Measurements from ENCODE around the gene GPR55.
A peak's percentile ranks its signal among the peaks of the same experiment; 100 is the strongest.

The GPR55 gene

DNA sequence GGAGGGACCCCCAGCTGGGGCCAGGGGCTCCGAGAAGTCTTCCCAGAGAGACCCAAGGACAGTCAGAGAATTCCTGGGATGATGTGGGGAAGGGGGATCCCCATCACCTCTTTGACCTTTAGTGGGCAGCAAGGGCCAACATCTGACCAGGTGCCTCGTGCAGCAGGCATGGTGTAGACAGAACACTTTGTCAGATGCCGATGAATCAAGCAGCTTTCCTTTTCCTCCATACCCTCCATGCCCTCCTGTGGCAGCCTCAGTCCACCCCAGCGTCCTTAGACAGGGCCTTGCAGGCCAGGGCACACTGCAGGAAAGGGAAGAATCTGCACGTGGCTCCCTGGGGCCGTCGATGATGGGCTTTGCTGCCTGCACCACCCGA, 26.3 kb downstream of the GPR55 start:
- no peak for DNase-seq

DNA sequence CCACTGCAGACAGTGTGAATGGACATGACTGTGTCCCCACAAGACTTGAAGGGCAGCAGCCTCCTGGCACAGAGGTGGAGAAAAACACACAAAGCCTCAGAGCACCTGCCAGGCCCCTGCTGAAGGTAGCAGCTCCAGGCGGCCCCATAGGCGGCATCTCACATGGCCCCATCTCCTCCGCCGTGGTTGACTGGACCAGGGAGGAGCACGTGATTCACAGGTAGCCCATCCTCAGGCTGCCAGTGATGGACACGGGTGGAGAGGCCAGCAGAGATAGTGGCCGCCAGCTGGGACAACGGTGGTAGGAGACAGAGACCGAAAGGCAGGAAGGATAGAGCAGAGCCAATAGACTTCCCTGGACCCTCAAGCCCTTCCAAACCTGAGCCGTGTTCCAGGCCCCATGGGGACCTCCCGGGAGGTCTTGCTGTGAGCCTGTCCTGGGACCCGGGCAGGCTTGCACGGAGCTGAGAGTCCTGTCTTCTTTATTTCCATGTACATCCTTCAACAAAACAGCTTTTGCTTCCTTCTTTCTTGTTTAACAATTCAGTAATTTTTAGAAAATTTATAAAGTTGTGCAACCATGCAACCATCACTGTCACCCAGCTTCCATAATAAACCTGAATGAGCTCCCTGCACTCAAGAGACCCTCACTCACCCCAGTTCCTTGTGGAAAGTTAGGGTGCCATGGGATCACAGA, 26.9 kb downstream of the GPR55 start:
- DNase-seq: no peak

DNA sequence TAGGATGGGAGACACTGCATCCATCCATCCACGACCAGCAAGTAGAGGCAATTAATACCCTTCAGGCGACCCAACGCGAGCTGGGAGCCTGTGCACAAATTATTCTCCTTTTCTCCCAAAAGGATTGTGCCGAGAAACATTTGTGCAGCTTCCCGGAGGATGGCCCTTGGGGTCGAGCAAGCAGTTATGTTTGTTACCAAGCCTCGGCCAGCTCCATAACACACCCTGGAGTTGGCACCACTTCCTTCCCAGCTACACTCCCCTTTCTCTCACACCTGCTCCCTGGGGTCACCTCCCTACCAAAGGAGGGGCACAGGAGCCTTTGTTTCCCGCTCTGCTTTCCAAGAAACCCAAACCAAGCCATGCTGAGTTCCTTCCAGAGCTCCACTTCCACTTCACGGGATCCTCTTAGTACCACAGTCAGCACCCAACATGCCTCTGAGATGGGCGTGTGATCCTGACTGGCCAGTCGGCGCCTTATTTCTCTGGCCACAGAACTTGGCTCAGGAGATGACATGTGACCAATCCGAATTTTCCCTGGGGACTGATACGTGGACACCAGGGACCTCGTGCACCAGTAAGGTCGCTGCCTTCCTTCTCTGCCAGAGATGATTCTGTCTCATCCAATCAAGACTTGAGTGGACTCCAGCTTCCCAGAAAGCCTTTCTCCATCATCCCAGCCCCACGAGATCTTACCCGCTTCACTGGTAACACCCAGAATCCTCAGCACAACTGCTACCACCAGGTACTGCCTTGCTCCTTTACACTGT, 28.5 kb downstream of the GPR55 start:
- no peak for DNase-seq

DNA sequence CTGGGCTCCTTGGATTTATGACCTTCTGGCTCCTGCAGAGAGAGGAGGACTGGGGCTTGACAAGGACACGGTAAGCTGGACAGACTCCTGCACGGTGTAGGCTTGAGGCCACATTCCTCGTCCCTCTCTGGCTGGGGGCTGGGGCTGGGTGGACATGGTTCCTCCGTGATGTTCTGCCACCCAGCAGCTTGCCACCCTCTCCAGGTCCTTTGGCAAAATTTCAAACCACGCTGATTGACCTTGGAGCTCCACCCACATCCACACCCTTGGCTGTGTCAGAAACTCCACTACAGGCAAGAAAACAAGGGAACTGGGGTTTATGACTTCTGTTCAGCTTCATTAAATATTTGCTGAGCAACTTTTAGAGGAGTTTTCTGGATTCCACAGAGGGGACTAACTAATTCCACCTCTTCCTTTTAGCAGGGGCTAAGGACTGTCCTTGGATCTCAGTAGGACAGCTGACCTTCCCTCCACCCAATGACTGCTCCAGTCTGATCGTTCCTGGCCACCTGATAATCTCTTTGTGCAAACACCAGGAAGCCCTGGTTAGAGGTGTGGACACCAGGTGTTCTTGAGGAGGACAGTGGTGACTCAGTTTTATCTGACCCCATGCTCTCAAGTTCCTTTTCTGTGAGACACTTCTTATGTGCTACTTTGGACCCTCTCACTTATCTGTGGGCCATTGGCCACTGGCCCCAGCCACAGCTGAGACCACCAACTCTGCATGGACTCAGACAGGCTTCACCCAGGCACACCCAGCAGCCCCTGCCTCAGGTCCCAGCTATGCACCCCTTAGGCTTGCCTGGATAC, 29.3 kb downstream of the GPR55 start:
- no peak for DNase-seq

DNA sequence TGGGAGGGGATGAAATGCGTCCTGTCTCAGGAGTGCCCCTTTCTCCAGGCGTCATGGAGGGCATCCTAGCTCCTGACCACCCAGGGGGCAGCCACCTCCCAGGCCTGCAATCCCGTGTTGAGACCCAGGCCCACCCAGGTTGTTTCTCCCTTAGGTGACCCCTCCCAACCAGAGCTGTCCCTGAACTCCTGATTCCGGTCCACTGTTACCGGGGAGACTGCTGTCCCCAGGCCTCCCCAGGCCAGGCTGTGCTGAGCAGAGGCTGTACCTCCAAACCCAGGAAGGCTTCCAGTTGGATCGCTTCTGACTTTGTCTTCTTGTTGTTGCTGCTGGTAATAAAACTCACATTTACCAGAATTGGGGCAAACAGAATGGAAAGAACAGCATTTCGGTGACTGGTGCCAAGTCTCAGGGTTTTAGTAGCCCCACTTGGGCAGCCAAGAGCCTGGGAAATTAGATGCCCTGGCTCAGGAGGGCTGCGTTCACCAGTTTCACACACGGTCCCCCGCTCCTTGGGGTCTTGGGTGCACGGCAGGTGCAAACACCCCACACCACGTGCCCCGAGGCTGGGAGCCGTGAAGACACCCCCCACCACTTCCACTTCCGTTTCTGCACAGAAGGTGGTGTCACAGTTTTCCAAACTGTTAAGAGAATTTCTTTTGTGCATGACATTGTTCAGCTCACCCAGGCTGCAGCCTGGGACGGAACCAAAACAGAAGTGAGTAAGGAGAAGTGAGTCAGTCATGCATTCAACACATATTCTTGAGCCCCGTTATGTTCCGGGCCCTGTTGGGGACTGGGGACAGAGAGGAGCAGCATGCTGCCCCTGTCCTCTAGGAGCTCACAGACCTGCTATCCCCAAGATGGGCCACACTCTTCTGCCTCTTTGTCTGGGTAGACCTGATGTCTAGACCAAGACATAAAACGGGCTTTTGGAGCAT, 30.9 kb downstream of the GPR55 start:
- peak; percentile 32 for DNase-seq

DNA sequence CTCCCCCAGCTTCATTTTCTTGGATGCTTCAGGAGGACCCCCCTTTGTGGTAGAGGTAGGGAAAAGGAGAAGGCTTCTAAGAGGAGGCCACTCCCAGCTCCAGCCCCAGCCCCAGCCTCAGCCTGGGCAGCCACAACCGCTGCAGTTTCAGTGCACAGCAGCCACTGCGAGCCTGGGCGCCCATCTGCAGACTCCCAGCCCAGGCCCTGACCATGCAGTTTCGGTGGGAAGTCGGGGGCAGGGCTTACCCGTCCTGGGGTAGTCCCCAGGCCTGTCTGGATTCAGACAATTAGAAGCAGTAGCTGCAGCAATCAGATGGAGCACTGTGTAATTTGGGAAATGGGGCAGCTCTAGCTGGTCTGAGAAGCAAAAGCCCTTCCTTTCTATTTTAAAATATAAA, 31.7 kb downstream of the GPR55 start:
- DNase-seq: no peak

DNA sequence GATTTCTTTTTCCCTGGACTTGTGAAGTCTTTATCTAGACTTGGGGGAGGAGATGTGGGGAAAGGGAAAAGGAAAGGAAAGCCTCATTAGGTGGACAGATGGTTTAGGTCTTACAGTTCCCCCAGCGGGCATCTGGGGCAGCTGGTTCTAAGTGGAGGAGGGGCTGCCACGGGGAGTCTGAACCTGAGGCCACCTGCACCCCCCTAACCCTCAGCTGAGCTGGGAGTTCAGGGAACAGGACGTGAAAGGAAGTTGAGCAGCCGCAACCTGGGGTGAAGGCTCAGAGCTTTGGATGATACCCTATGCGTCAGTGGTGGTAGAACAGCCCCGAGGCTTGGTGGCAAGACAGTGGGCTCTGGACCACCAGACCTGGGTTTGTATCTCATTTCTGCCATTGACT, 33.5 kb downstream of the GPR55 start:
- DNase-seq: no peak

DNA sequence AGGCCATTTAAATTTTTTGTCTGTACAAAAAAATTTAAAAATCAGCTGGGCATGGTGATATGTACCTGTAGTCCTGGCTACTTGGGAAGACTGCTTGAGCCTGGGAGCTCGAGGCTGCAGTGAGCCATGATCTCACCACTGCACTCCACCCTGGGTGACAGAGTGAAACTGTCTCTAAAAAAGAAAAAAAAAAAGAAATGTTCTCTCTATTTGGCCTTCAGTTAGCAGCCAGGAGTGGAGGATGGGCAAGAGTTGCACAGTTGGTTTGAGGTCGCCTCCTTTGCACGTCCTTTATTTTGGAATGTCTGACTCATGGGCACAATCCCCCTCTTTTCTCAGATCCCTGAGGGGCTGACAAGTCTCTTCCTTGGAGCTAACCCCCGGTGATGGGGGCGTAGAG, 34.0 kb downstream of the GPR55 start:
- DNase-seq: no peak

DNA sequence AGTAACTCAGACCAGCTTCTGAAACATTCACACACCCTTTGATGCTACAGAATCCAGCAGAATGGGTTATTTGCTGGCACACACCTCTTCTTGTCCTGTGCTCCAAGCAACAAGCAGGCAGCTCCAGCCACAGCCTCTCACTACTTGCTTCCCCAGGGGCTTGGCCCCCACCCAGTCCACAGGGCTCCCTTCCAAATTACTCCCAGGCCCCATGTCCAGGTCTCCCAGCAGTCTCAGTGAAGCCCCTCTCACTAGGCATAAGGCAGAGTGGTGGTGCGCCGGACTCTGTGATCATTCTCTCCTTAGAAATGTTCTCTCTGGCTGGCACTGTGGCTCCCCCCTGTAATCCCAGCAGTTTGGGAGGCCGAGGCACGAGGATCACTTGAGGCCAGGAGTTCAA, 34.4 kb downstream of the GPR55 start:
- DNase-seq: no peak

DNA sequence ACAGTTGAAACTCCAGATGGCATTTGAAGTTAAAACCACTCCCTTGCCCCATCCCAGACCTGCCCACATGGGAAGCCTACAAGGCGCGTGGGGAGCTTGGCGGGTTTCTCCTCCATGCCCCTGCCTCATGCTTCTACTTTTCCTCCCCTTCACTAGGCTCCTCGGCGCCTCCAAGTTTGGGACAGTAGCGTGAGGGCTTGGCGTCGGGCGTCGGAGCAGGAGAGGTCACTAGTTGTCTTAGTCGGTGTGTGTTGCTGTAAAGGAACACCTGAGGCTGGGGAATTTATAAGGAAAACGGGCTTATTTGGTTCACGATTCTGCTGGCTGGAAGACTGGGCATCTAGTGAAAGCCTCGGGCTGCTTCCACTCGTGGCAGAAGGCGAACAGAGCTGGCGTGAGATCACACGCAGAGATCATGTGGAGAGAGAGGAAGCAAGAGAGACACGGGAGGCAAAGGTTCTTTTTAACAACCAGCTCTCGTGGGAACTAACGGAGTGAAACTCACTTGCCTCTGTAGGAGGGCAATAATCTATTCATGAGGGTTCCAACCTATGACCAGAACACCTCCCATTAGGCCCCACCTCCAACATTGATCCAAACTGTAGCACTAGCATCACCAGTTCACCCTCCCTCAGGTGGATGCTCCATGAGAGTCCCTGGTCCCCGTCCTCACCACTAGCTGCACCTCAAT, 35.0 kb downstream of the GPR55 start:
- no peak for DNase-seq

DNA sequence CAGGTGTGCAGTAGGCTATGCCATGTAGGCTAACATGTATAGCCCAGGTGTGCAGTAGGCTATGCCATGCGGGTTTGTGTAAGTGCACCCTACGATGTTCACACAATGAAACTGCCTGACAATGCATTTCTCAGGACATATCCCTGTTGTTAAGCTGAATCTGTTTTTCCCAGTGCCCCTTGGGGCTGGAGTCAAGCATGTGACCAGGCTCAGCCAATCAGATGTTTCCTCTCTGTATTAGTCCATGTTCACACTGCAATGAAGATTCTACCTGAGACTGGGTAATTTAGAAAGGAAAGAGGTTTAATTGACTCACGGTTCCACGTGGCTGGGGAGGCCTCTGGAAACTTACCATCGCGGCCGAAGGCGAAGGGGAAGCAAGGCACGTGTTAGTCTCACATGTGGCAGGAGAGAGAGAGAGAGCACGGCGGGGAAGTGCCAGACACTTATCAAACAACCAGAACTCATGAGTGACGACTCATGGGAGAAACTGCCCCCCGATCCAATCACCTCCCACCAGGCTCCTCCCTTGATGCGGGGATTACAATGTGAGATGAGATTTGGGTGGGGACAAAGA, 36.1 kb downstream of the GPR55 start:
- no peak for DNase-seq

DNA sequence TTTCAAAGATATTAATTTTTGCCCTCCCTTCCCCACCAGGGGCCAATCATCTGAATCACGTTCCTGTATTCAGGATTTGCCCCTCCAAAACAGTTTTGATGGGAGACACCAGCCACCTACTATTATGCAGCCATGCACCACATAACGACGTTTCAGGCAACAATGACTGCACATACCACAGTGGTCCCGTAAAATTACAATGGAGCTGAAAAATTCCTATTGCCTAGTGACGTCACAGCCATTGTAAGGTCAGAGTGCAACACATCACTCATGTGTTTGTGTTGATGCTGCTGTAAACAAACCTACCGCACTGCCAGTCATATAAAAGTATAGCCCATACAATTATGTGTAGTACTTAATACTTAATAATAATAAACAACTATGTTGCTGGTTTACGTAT, 37.7 kb downstream of the GPR55 start:
- DNase-seq: no peak

DNA sequence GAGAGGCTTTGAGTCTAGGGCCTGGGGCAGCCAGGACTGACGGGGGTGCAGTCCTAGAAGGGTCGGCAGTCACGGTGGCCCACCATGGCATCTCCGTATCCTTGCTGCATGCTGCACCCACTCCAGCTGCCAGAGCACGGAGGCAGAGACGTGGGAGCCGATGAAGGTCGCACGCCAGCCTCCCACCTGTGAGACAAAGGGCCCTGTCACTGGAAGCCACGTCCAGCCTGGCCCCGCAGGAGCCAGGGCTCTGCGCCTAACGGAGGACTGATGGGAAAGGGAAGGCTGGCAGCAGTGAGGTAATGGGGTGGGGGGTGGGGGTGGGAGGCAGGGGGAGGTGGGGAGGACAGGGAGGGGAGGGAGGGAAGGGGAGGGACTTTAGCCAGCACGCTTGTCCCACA, 38.4 kb downstream of the GPR55 start:
- no peak for DNase-seq

DNA sequence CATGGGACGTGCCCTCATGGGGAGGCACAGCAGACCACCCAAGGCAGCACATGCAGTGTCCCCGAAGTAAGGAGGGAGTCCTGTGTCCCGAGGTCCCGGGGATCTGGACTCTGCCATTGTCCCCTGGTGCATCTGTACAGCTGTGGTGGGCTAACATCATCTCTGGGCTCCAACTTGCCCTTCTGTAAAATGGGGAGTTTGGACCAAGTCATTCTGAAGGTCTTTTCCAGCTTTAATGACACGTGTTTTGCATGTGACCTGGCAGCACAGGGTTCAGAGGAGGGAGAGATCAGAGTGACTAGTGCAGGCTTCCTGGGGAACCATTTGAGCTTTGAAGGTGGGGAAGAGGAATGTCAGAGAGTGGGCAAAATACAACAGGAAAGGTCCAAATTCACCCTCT, 38.8 kb downstream of the GPR55 start:
- DNase-seq: no peak

DNA sequence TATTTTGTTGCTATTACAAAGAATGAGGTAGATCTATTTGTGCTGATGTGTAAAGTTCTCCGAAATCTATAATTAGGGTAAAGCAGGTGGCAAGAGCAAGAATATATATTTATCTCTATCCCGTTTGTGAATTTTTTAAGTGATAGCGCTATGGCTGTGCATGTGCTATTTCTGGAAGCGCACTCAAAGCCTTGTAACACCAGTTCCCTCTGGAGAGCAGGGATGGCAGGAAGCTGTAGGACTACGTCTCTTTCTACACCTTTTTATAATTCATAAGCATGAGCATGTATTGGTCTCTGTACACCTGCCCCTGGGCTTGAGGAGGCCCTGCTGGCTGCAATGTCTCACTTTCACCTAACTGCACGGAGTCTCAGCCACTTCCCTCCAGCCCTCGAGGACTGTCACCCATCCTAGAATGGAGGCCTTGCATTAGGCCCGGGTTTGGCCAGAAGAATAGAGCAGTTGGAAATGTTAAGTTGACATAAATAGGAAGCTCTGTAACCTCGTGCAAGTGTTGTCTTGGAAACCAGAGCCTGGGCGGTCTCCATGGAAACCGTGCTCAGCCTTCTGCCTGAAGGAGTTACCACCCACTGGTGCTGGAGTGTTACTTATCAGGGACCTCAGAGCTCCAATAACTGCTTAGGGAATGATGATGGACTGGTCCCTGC, 39.4 kb downstream of the GPR55 start:
- DNase-seq: no peak

DNA sequence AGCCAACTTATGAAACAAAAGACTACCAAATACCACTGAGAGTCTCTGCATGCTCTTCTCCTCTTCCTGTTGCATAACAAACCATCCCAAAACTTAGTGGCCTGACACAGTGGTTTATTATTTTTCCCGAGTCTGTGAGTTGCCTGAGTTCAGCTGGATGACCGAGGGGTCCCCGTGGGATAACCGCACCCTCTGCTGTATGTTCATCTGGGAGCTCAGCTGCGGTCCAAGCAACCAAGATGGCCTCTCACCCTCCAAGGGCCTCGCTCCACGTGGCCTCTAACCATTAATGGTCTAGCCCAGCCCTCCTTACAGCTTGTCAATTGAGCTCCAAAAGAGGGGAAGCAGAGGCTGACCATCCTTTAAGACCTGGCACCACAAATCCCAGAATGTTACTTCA, 43.2 kb downstream of the GPR55 start:
- DNase-seq: no peak

DNA sequence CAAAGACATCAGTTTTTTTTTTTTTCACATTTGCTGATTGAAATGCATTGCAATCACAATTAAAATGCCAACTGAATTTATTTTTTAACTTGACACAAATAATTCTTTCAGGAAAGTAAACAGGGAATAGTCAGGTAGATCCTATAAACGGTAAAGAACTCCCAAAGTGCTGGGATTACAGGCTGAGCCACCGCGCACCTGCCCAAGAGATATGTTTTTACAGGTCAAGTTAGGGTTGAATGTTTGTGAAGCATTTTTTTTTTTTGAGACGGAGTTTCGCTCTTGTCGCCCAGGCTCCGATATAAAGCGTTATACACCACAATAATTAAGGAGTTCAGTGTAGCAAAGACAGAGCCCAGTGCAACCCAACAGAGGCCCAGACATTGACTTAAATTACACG, 45.2 kb downstream of the GPR55 start:
- no peak for DNase-seq

DNA sequence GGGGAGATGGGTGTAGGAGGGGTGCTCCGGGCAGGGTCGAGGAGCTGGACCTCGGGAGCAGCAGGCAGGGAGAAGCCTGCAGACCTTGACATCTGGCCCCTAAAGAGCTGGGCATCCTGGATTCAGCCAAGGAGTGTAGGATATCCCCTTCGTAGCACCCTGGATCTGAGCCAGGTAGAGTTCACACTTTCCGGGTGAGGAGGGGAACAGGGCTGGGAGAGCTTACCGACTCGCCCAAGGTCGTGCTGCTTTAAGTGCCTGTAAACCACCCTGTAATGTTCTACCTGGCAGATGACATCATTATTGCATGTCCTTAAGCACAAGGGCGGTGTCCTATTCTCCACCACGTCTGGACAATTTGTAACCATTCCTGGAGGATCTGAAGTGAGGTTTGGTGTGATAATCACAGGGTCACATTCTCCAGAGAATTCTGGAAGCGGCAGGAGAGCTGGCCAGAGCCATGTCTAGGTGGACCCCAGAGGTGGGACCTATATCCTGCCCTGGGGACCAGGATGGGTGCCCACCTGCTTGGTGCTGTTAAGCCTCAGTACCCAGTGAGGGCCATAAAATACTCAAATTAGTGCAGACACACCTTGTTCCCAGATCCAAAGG, 45.7 kb downstream of the GPR55 start:
- DNase-seq: no peak

DNA sequence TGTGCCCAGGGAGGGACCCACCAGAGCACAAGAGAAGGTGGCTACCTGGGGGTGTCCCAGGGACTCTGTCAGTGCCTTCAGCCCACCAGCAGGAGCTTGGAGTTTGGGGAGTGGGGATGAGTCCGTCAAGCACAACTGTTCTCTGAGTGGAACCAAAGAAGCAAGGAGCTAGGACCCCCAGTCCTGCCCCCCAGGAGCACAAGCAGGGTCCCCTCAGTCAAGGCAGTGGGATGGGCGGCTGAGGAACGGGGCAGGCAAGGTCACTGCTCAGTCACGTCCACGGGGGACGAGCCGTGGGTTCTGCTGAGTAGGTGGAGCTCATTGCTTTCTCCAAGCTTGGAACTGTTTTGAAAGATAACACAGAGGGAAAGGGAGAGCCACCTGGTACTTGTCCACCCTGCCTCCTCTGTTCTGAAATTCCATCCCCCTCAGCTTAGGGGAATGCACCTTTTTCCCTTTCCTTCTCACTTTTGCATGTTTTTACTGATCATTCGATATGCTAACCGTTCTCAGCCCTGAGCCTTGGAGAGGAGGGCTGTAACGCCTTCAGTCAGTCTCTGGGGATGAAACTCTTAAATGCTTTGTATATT, 46.3 kb downstream of the GPR55 start:
- no peak for DNase-seq
